GM19452 (cell line): ENCODE measurements around the gene MICAL1.
"Not testable (repeated sequence)": the region's sequence is repeated elsewhere in the genome, so short reads cannot be mapped to it uniquely, and the experiment has no call there.

Experiments used
- ATAC-seq: cut with Tn5 transposase; IDR thresholded peaks from one replicate; pipeline ENCODE4 v1.9.1; 2021; ENCODE audit not compliant: unreplicated experiment

MICAL1 gene

GRCh38 chr6:109478222-109478805 is 22.7 kb upstream of the MICAL1 start:
- no peak for ATAC-seq

GRCh38 chr6:109477725-109478124 is 22.2 kb upstream of the MICAL1 start:
- ATAC-seq = peak; percentile 65

GRCh38 chr6:109477184-109477583 is 21.6 kb upstream of the MICAL1 start:
- ATAC-seq = no peak

- ATAC-seq = no peak
These were observed 20.1 kb upstream of the MICAL1 start for GRCh38 chr6:109475625-109476024.

GRCh38 chr6:109474995-109475394 is 19.4 kb upstream of the MICAL1 start:
- no peak for ATAC-seq

- ATAC-seq = no peak
These were observed 17.5 kb upstream of the MICAL1 start for GRCh38 chr6:109473120-109473519.

- peak; percentile 58 for ATAC-seq
These were observed 16.8 kb upstream of the MICAL1 start for GRCh38 chr6:109472132-109472995.

GRCh38 chr6:109471105-109471810 is 15.7 kb upstream of the MICAL1 start:
- no peak for ATAC-seq

- ATAC-seq = no peak
These were observed 14.1 kb upstream of the MICAL1 start for GRCh38 chr6:109469591-109470189.

GRCh38 chr6:109467696-109468095 is 12.1 kb upstream of the MICAL1 start:
- no peak for ATAC-seq

GRCh38 chr6:109466212-109466923 is 10.8 kb upstream of the MICAL1 start:
- ATAC-seq = no peak

- no peak for ATAC-seq
These were observed 10.2 kb upstream of the MICAL1 start for GRCh38 chr6:109465772-109466171.

- ATAC-seq = no peak
These were observed 6.4 kb upstream of the MICAL1 start for GRCh38 chr6:109461733-109462526.

- not testable (repeated sequence) for ATAC-seq
These were observed 5.6 kb upstream of the MICAL1 start for GRCh38 chr6:109461205-109461604.

- no peak for ATAC-seq
These were observed 4.7 kb upstream of the MICAL1 start for GRCh38 chr6:109460161-109460829.

GRCh38 chr6:109458774-109459531 is 3.4 kb upstream of the MICAL1 start:
- peak; percentile 25 for ATAC-seq

- ATAC-seq = no peak
These were observed 2.0 kb upstream of the MICAL1 start for GRCh38 chr6:109457562-109457996.

- no peak for ATAC-seq
These were observed 1.4 kb upstream of the MICAL1 start for GRCh38 chr6:109456710-109457561.
